CD14-positive monocyte (primary cell): ENCODE results near the gene PRKAR1B. TPM values are rescaled to one million over a fixed set of nuclear protein-coding genes. Genes with fewer than 3 reads are reported as not detected.

Source experiments
- DNase-seq, 3 donors: peaks; one replicate each; pipeline ENCODE4 v3.0.0-alpha.2; 2011 to 2022
- H2AFZ ChIP-seq: 2 replicates; pipeline ENCODE4 v1.6.0; 2012; ENCODE audit warnings: mild to moderate bottlenecking, low read depth, low read length, inconsistent platforms; ENCODE audit not compliant: insufficient read depth, poor library complexity, severe bottlenecking
- H3K27ac ChIP-seq, 2 donors: 1 replicate in 1 of 2; 2 replicates in 1 of 2; pipeline ENCODE4 v1.5.1; 2012 to 2013; ENCODE audit warnings: low read length in 2 of 2, control low read depth in 1 of 2, inconsistent platforms in 1 of 2, low read depth in 1 of 2, mild to moderate bottlenecking in 1 of 2
- H3K27me3 ChIP-seq, 2 donors: one replicate each; pipeline versions ENCODE4 v1.6.0 to v1.6.1; 2011 to 2013; ENCODE audit warnings: low read length in 2 of 2; ENCODE audit not compliant: control insufficient read depth in 2 of 2, insufficient read depth in 2 of 2
- H3K36me3 ChIP-seq, 2 donors: replicated peaks in 1 of 2; 1 replicate in 1 of 2; 2 replicates in 1 of 2; pipeline versions ENCODE4 v1.5.1 to v1.6.1; 2012 to 2013; ENCODE audit warnings: low read length in 2 of 2, control low read depth in 1 of 2, inconsistent platforms in 1 of 2, mild to moderate bottlenecking in 1 of 2; ENCODE audit not compliant: insufficient read depth in 2 of 2, control insufficient read depth in 1 of 2
- H3K4me1 ChIP-seq, 2 donors: 1 replicate in 1 of 2; 2 replicates in 1 of 2; pipeline versions ENCODE4 v1.5.1 to v1.6.1; 2012 to 2013; ENCODE audit warnings: low read length in 2 of 2, control low read depth in 1 of 2, inconsistent platforms in 1 of 2, mild to moderate bottlenecking in 1 of 2, moderate library complexity in 1 of 2; ENCODE audit not compliant: insufficient read depth in 2 of 2, control insufficient read depth in 1 of 2
- H3K4me2 ChIP-seq: replicated peaks from 2 replicates; pipeline ENCODE3; 2012; ENCODE audit warnings: low read length, moderate library complexity, mild to moderate bottlenecking; ENCODE audit not compliant: poor library complexity, severe bottlenecking; ENCODE audit errors: extremely low read depth
- H3K4me3 ChIP-seq, 3 experiments: fragments of 200-600 bp in 1 of 3; sonication (generic) in 1 of 3; replicated peaks in 1 of 3; 1 replicate in 2 of 3; 2 replicates in 1 of 3; pipeline ENCODE4 v1.5.1; 2011 to 2013; ENCODE audit warnings: low read length in 3 of 3, mild to moderate bottlenecking in 3 of 3, control low read depth in 2 of 3, low read depth in 2 of 3, inconsistent platforms in 1 of 3, moderate library complexity in 1 of 3
- H3K79me2 ChIP-seq: 2 replicates; pipeline ENCODE4 v1.6.0; 2012; ENCODE audit warnings: mild to moderate bottlenecking, control low read depth, inconsistent platforms, low read length, moderate library complexity; ENCODE audit not compliant: insufficient read depth
- H3K9ac ChIP-seq: 2 replicates; pipeline ENCODE4 v1.6.0; 2017; ENCODE audit warnings: low read length, mild to moderate bottlenecking; ENCODE audit not compliant: insufficient read depth, poor library complexity, severe bottlenecking
- H3K9me3 ChIP-seq, 2 donors: replicated peaks in 1 of 2; 1 replicate in 1 of 2; 2 replicates in 1 of 2; pipeline versions ENCODE4 v1.5.1 to v1.6.1; 2012 to 2013; ENCODE audit warnings: low read length in 2 of 2, control low read depth in 1 of 2; ENCODE audit not compliant: control insufficient read depth in 1 of 2, insufficient read depth in 1 of 2
- H4K20me1 ChIP-seq: 2 replicates; pipeline ENCODE4 v1.6.0; 2012; ENCODE audit warnings: mild to moderate bottlenecking, low read length, control low read depth, moderate library complexity; ENCODE audit not compliant: insufficient read depth
- H3K27ac Mint-ChIP-seq, 7 donors: one replicate each; pipeline ENCODE4 v1.8.0; 2020; ENCODE audit warnings: mild to moderate bottlenecking in 7 of 7, mixed read lengths in 7 of 7, moderate library complexity in 6 of 7, inconsistent platforms in 2 of 7
- H3K27me3 Mint-ChIP-seq, 3 donors: one replicate each; pipeline ENCODE4 v1.8.0; 2021 to 2022; ENCODE audit warnings: low read depth in 3 of 3, mild to moderate bottlenecking in 3 of 3, mixed read lengths in 3 of 3, moderate library complexity in 3 of 3, inconsistent platforms in 1 of 3
- H3K36me3 Mint-ChIP-seq, 2 donors: one replicate each; pipeline ENCODE4 v1.8.0; 2020; ENCODE audit warnings: mixed read lengths in 2 of 2, inconsistent platforms in 1 of 2, mild to moderate bottlenecking in 1 of 2
- H3K4me1 Mint-ChIP-seq: one replicate; pipeline ENCODE4 v1.8.0; 2020; ENCODE audit warnings: mild to moderate bottlenecking, mixed read lengths
- H3K4me3 Mint-ChIP-seq, 2 donors: one replicate each; pipeline ENCODE4 v1.8.0; 2020; ENCODE audit warnings: mild to moderate bottlenecking in 2 of 2, mixed read lengths in 2 of 2, moderate library complexity in 1 of 2
- H3K9me3 Mint-ChIP-seq, 7 donors: one replicate each; pipeline ENCODE4 v1.8.0; 2020 to 2022; ENCODE audit warnings: mixed read lengths in 7 of 7, mild to moderate bottlenecking in 6 of 7, moderate library complexity in 6 of 7, inconsistent platforms in 2 of 7
- WGBS: methylation state at CpG from one replicate; pipeline ENCODE4 v1.1.5; 2013; ENCODE audit warnings: missing lambda C conversion rate; ENCODE audit not compliant: insufficient coverage; 5-methylcytosine and 5-hydroxymethylcytosine counted together
- intact Hi-C, 2 donors: fragments of 100-400 bp; cut with micrococcal nuclease; formaldehyde crosslinking; loops; one replicate each; pipeline versions ENCODE4 v1.15.0 to v1.15.1; 2023
- polyA plus RNA-seq, 3 donors: library from polyadenylated mRNA; depleted of rRNA in 1 of 3; unstranded in 2 of 3; stranded (reverse) in 1 of 3; fragments of 300-500 nt in 2 of 3; fragments of >200 nt in 1 of 3; fragmentation: Illumina TruSeq in 2 of 3; gene quantifications; 1 replicate in 2 of 3; 2 replicates in 1 of 3; pipeline ENCODE4 v1.2.3, GENCODE V29; 2012 to 2021
- TF ChIP-seq, protein P1 (sequence below): fragments of 200-600 bp; IDR thresholded peaks from one replicate; pipeline ENCODE4 v1.8.0; 2022; ENCODE audit warnings: antibody characterized with exemption, mild to moderate bottlenecking

Gene PRKAR1B
- polyA plus RNA-seq, 3 donors = 0.94 to 2.1 (median 1.1) TPM

DNA sequence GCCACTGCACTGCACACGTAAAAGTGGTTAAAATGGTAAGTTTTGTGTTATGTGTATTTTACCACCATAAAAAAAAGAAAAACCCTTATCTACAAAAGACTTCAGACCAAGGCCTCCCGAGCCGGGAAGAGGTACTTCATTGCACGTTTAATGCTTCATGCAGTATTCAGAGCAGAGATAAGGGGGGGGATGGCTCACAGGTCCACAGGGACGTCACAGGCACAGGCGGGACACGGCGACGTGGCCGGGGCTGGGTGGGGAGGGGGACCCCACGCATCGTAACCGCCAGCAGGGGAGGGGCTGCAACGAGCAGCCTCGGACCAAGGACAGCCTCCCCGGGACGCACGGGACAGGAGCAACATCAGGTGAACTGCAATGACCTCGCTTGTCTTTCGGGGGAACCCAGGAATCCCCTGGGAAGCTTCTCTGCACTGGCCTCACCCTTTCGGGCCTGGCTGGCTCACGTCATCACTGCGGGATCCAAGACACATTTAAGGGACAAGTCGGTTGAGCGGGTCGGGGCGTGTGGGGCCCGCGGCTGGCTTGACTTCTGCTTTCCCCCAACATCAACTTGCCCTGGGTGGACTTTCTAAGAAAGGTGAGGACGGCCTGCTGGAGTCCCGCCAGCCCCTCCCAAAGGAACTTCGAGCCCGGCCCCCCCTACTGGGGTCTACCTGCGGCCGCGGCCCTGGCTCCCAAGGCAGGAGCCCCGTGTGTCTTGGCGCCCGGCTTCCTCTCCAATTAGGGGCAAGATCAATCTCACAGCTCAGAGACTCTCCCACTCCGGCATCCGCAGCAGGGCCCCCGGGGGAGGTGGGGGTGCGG is 177.8 kb downstream of the PRKAR1B start:
- no peak overlapping the region for H3K9ac ChIP-seq
- Mint-ChIP-seq H3K36me3 (no peaks in the 10 kb centered on the region), H3K4me3 (no peak overlapping the region), H3K27ac (no peak overlapping the region), H3K9me3 (peaks cover 0 to 5% (median 2%) of the 10 kb centered on the region in 7 donors), H3K4me1 (no peaks in the 10 kb centered on the region), H3K27me3 (peaks cover 1 to 4% (median 3%) of the 10 kb centered on the region in 3 donors)
- H3K4me2 ChIP-seq = no peak overlapping the region
- intact Hi-C loops = no loop called here
- H3K27me3 ChIP-seq = no peaks in the 10 kb centered on the region
- H3K36me3 ChIP-seq = no peaks in the 10 kb centered on the region
- no peaks in the 10 kb centered on the region for H3K79me2 ChIP-seq
- no peak overlapping the region for H2AFZ ChIP-seq
- no peaks in the 10 kb centered on the region for H3K9me3 ChIP-seq
- no peak for DNase-seq
- TF ChIP-seq, protein P1, sequence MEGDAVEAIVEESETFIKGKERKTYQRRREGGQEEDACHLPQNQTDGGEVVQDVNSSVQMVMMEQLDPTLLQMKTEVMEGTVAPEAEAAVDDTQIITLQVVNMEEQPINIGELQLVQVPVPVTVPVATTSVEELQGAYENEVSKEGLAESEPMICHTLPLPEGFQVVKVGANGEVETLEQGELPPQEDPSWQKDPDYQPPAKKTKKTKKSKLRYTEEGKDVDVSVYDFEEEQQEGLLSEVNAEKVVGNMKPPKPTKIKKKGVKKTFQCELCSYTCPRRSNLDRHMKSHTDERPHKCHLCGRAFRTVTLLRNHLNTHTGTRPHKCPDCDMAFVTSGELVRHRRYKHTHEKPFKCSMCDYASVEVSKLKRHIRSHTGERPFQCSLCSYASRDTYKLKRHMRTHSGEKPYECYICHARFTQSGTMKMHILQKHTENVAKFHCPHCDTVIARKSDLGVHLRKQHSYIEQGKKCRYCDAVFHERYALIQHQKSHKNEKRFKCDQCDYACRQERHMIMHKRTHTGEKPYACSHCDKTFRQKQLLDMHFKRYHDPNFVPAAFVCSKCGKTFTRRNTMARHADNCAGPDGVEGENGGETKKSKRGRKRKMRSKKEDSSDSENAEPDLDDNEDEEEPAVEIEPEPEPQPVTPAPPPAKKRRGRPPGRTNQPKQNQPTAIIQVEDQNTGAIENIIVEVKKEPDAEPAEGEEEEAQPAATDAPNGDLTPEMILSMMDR = no peak
- no peak overlapping the region for H3K27ac ChIP-seq
- H4K20me1 ChIP-seq = no peaks in the 10 kb centered on the region
- H3K4me1 ChIP-seq = no peaks in the 10 kb centered on the region
- WGBS = 95% methylated on average over 41 of the region's 43 CpGs
- no peak overlapping the region for H3K4me3 ChIP-seq

DNA sequence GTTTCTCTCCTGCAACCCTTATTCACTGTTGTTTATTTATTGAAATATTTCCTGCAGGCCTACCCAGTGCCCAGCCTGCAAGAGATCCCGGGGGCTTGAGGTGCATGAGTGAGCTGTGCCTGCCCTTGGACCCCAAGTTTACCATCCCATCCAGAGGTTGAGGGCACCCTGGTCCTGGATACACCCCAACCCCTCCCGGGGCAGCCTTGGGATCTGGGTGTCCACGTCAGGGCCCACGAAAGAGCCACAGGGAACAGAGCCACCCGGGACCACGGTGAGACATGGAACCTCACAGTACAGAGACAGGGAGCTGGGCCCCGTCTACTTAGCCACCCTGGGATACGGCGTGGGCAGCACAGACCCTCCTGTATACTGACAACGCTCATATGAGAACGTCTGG is 178.7 kb downstream of the PRKAR1B start:
- 98% methylated on average over 9 of the region's 11 CpGs for WGBS
- no peaks in the 10 kb centered on the region for H3K9me3 ChIP-seq
- TF ChIP-seq, protein P1 = no peak
- no peak overlapping the region for H3K4me2 ChIP-seq
- no peaks in the 10 kb centered on the region for H3K79me2 ChIP-seq
- no peak overlapping the region for H3K27ac ChIP-seq
- H3K27me3 Mint-ChIP-seq = peaks cover 1 to 2% (median 1%) of the 10 kb centered on the region in 3 donors
- no peaks in the 10 kb centered on the region for H3K36me3 Mint-ChIP-seq
- H3K9ac ChIP-seq = no peak overlapping the region
- no peak overlapping the region for H3K4me3 Mint-ChIP-seq
- H3K36me3 ChIP-seq = no peaks in the 10 kb centered on the region
- no peak overlapping the region for H3K27ac Mint-ChIP-seq
- H4K20me1 ChIP-seq = no peaks in the 10 kb centered on the region
- H3K4me3 ChIP-seq = no peak overlapping the region
- H3K4me1 Mint-ChIP-seq = no peaks in the 10 kb centered on the region
- H3K4me1 ChIP-seq = no peaks in the 10 kb centered on the region
- intact Hi-C loops = no loop called here
- no peaks in the 10 kb centered on the region for H3K27me3 ChIP-seq
- peaks cover 0 to 5% (median 2%) of the 10 kb centered on the region in 7 donors for H3K9me3 Mint-ChIP-seq
- no peak overlapping the region for H2AFZ ChIP-seq
- DNase-seq = no peak
